SK-N-SH treated with all-trans-retinoic acid at 6 μM for 48 hours (cell line): ENCODE data around the gene CDK5RAP3.
"Not testable (repeated sequence)": the region's sequence is repeated elsewhere in the genome, so short reads cannot be mapped to it uniquely, and the experiment has no call there.

Experiments
- ATAC-seq: fragments of 200-7000 bp; cut with Tn5 transposase; 3 replicates; pipeline ENCODE4 v1.9.1; 2020; ENCODE audit warnings: mild to moderate bottlenecking, moderate library complexity
- ARNTL ChIP-seq: fragments of 450-650 bp; formaldehyde crosslinking; IDR thresholded peaks from 2 replicates; pipeline ENCODE4 v1.5.0; 2020; ENCODE audit warnings: low read depth, mild to moderate bottlenecking, moderate library complexity, borderline replicate concordance
- BACH2 ChIP-seq: fragments of 250-450 bp; sonication (Bioruptor Pico); IDR thresholded peaks from 2 replicates; pipeline ENCODE4 v1.9.0; 2021; ENCODE audit warnings: mild to moderate bottlenecking, borderline replicate concordance
- CREB5 ChIP-seq: fragments of 250-450 bp; sonication (Bioruptor Pico); IDR thresholded peaks from 2 replicates; pipeline ENCODE4 v1.5.1; 2020; ENCODE audit warnings: low read depth, mild to moderate bottlenecking, moderate library complexity
- CSDC2 ChIP-seq: fragments of 250-450 bp; sonication (Bioruptor Pico); IDR thresholded peaks from 2 replicates; pipeline ENCODE4 v1.5.0; 2020; ENCODE audit warnings: mild to moderate bottlenecking, moderate library complexity
- ESRRG ChIP-seq: fragments of 250-450 bp; sonication (Bioruptor Pico); IDR thresholded peaks from 2 replicates; pipeline ENCODE4 v1.6.1; 2021; ENCODE audit warnings: mild to moderate bottlenecking
- GLIS3 ChIP-seq: fragments of 250-450 bp; sonication (Bioruptor Pico); IDR thresholded peaks from 2 replicates; pipeline ENCODE4 v1.5.0; 2020; ENCODE audit warnings: mild to moderate bottlenecking, moderate library complexity
- ISL1 ChIP-seq: fragments of 250-450 bp; sonication (Bioruptor Pico); IDR thresholded peaks from 2 replicates; pipeline ENCODE4 v2.1.2; 2022; ENCODE audit warnings: mild to moderate bottlenecking, moderate library complexity
- OSR1 ChIP-seq: fragments of 250-450 bp; sonication (Bioruptor Pico); IDR thresholded peaks from 2 replicates; pipeline ENCODE4 v1.8.0; 2022; ENCODE audit warnings: moderate library complexity, mild to moderate bottlenecking, inconsistent platforms
- PATZ1 ChIP-seq: fragments of 250-450 bp; sonication (Bioruptor Pico); IDR thresholded peaks from 2 replicates; pipeline ENCODE4 v1.8.0; 2020; ENCODE audit warnings: mild to moderate bottlenecking, moderate library complexity, borderline replicate concordance
- POU6F1 ChIP-seq: fragments of 250-450 bp; sonication (Bioruptor Pico); IDR thresholded peaks from 2 replicates; pipeline ENCODE4 v1.8.0; 2021; ENCODE audit warnings: low read depth, mild to moderate bottlenecking, moderate library complexity, borderline replicate concordance
- PPARA ChIP-seq: fragments of 250-450 bp; sonication (Bioruptor Pico); IDR thresholded peaks from 2 replicates; pipeline ENCODE4 v1.5.0; 2020; ENCODE audit warnings: mild to moderate bottlenecking, borderline replicate concordance
- RARB ChIP-seq: fragments of 250-450 bp; sonication (Bioruptor Pico); IDR thresholded peaks from 2 replicates; pipeline ENCODE4 v1.8.0; 2021; ENCODE audit warnings: mild to moderate bottlenecking, moderate library complexity
- SNAI2 ChIP-seq: fragments of 250-450 bp; sonication (Bioruptor Pico); IDR thresholded peaks from 2 replicates; pipeline ENCODE4 v1.5.0; 2020; ENCODE audit warnings: mild to moderate bottlenecking, moderate library complexity
- TCF4 ChIP-seq: fragments of 250-450 bp; sonication (Bioruptor Pico); IDR thresholded peaks from 2 replicates; pipeline ENCODE4 v1.8.0; 2021; ENCODE audit warnings: mild to moderate bottlenecking, moderate library complexity, borderline replicate concordance
- TOX ChIP-seq: fragments of 250-450 bp; sonication (Bioruptor Pico); IDR thresholded peaks from 2 replicates; pipeline ENCODE4 v1.8.0; 2021; ENCODE audit warnings: mild to moderate bottlenecking, moderate library complexity, borderline replicate concordance
- TSHZ2 ChIP-seq: fragments of 250-450 bp; sonication (Bioruptor Pico); IDR thresholded peaks from 2 replicates; pipeline ENCODE4 v1.5.0; 2020; ENCODE audit warnings: mild to moderate bottlenecking, moderate library complexity
- ZC3H10 ChIP-seq: fragments of 250-450 bp; sonication (Bioruptor Pico); IDR thresholded peaks from 2 replicates; pipeline ENCODE4 v1.5.1; 2021; ENCODE audit warnings: mild to moderate bottlenecking, moderate library complexity
- ZFP3 ChIP-seq: fragments of 250-450 bp; sonication (Bioruptor Pico); IDR thresholded peaks from 2 replicates; pipeline ENCODE4 v1.5.0; 2020; ENCODE audit warnings: mild to moderate bottlenecking, moderate library complexity
- ZFP30 ChIP-seq: fragments of 450-650 bp; formaldehyde crosslinking; IDR thresholded peaks from 2 replicates; pipeline ENCODE4 v1.5.0; 2022; ENCODE audit warnings: mild to moderate bottlenecking, moderate library complexity
- ZNF565 ChIP-seq: fragments of 450-650 bp; formaldehyde crosslinking; conservative IDR thresholded peaks from 2 replicates; pipeline ENCODE4 v1.5.0; 2020; ENCODE audit warnings: low read depth, mild to moderate bottlenecking, moderate library complexity
- ZNF70 ChIP-seq: fragments of 450-650 bp; formaldehyde crosslinking; IDR thresholded peaks from 2 replicates; pipeline ENCODE4 v1.5.0; 2020; ENCODE audit warnings: mild to moderate bottlenecking, moderate library complexity
- TF ChIP-seq, protein P1 (sequence below): fragments of 250-450 bp; sonication (Bioruptor Pico); IDR thresholded peaks from 2 replicates; pipeline ENCODE4 v1.5.1; 2021; ENCODE audit warnings: mild to moderate bottlenecking, moderate library complexity

Gene CDK5RAP3

GRCh38 chr17:47929218-47930000, 41.5 kb upstream of the CDK5RAP3 start:
- no peak for ATAC-seq

DNA sequence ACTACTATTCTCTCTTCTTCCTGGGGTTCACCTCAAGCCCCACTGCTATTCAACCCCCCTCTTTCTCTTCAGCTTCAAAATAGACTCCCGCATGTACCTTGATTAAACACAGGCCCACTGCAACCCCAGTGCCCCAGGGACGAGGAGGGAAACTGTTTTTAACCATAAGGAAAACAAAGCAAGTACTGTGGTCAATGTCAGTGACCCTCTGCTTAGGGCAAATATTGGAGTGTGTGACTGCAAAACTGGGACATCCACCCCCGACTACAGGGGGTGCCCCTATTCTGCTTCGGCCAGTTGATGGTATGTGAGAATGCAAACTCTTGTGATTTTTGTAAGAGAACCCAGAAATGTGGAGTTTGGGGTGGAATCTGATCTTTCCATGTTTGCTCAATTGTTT, 39.1 kb upstream of the CDK5RAP3 start:
- no peak for TF ChIP-seq CREB5 (CRISPR knock-in tag)
- ATAC-seq, result no peak

More at GRCh38 chr17:47929218-47930000, 41.5 kb upstream of the CDK5RAP3 start:
- TF ChIP-seq ISL1 (CRISPR knock-in tag), result no peak
- no peak for TF ChIP-seq TSHZ2
- no peak for TF ChIP-seq ZNF70 (CRISPR knock-in tag)
- no peak for TF ChIP-seq SNAI2 (CRISPR knock-in tag)
- TF ChIP-seq PPARA (CRISPR knock-in tag), result no peak
- no peak for TF ChIP-seq TOX
- no peak for TF ChIP-seq ZFP3 (CRISPR knock-in tag)
- no peak for TF ChIP-seq ZNF565 (CRISPR knock-in tag)
- no peak for TF ChIP-seq ESRRG (CRISPR knock-in tag)
- no peak for TF ChIP-seq OSR1 (CRISPR knock-in tag)
- no peak for TF ChIP-seq PATZ1 (CRISPR knock-in tag)
- TF ChIP-seq ZFP30, result no peak
- no peak for TF ChIP-seq CSDC2 (CRISPR knock-in tag)
- no peak for TF ChIP-seq ZC3H10 (CRISPR knock-in tag)
- no peak for TF ChIP-seq RARB (CRISPR knock-in tag)
- TF ChIP-seq, all 23 proteins: peak for 0

DNA sequence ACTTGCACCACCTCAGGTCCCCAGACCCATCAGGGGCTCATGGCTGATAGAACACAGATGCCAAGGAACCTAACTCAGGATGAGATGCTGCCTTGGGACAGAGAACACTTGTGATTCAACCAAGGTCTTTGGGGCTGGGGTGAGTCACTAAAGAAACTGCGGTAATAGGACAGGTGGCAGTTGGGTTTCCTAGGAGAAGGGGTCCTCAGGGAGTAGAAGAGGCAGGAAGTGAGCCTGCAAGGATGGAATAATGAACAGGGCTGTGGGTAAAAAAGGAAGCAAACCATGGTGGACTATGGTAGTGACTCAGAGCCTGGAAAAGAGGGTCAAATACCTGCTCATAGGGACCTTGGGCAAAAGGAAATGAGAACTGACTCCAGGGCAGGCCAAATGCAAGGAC, 36.1 kb upstream of the CDK5RAP3 start:
- TF ChIP-seq ARNTL (CRISPR knock-in tag) (no peak), ISL1 (CRISPR knock-in tag) (no peak), ZFP30 (no peak), ZC3H10 (CRISPR knock-in tag) (no peak), TCF4 (no peak), CSDC2 (CRISPR knock-in tag) (no peak)
- ATAC-seq, result no peak

GRCh38 chr17:47935468-47935867, 35.4 kb upstream of the CDK5RAP3 start:
- ATAC-seq, result not testable (repeated sequence)

DNA sequence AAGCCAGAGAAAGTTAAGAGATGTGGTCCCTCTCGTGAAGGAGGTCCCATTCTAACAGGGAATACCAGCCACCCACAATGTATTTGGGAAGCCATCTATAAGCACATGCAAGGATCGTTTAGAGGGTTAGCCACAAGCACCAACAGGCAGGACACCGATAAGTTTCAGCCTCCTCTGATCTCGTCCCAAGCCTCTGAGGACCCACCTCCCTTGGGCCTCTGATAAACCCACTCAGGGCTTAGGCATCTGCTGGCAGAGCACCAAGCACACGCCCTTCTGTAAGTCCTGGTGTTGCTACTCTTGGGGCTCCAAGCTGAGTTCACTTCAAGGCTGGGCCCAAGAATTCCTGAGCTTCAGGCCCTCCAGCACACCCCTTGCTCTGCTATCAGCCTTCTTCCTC, 35.0 kb upstream of the CDK5RAP3 start:
- peak; percentile 74 for ATAC-seq
- TF ChIP-seq BACH2 (no peak), ZNF565 (CRISPR knock-in tag) (no peak), OSR1 (CRISPR knock-in tag) (no peak), SNAI2 (CRISPR knock-in tag) (no peak), TOX (no peak), GLIS3 (CRISPR knock-in tag) (no peak), RARB (CRISPR knock-in tag) (no peak), ZNF70 (CRISPR knock-in tag) (no peak), ZFP30 (no peak), ZFP3 (CRISPR knock-in tag) (no peak), ISL1 (CRISPR knock-in tag) (no peak), PPARA (CRISPR knock-in tag) (no peak), ESRRG (CRISPR knock-in tag) (no peak), CSDC2 (CRISPR knock-in tag) (no peak), PATZ1 (CRISPR knock-in tag) (no peak), POU6F1 (CRISPR knock-in tag) (no peak), ARNTL (CRISPR knock-in tag) (no peak)
- TF ChIP-seq, protein P1, sequence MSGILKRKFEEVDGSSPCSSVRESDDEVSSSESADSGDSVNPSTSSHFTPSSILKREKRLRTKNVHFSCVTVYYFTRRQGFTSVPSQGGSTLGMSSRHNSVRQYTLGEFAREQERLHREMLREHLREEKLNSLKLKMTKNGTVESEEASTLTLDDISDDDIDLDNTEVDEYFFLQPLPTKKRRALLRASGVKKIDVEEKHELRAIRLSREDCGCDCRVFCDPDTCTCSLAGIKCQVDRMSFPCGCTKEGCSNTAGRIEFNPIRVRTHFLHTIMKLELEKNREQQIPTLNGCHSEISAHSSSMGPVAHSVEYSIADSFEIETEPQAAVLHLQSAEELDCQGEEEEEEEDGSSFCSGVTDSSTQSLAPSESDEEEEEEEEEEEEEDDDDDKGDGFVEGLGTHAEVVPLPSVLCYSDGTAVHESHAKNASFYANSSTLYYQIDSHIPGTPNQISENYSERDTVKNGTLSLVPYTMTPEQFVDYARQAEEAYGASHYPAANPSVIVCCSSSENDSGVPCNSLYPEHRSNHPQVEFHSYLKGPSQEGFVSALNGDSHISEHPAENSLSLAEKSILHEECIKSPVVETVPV, result no peak
